ENCODE data around the gene DCTN3. TPM values are rescaled to one million over a fixed set of nuclear protein-coding genes. Genes with fewer than 3 reads are reported as not detected.

DCTN3 gene
- total RNA-seq, 4 donors from 2014 or later = 80.8 to 166 (median 127) TPM

Other genes starting within 250 kb of the DCTN3 start
- gene MYORG, start 243.6 kb downstream of the DCTN3 start, total RNA-seq = 10 to 100 TPM in 1 of 4 donors, 1 to 10 TPM in 3; 4.3 to 13.6 (median 6.1) TPM
- 10 to 100 TPM; 12.6 to 19.7 (median 13.5) TPM for gene FAM219A, start 161.9 kb downstream of the DCTN3 start, total RNA-seq
- gene DNAI1, start 161.7 kb downstream of the DCTN3 start, total RNA-seq = not detected
- gene ENHO, start 97.5 kb downstream of the DCTN3 start, total RNA-seq = 1 to 10 TPM in 2 of 4 donors, under 1 TPM in 1, not detected in 1; 0.91 to 7.6 (median 2.6) TPM
- 10 to 100 TPM in 1 of 4 donors, 1 to 10 TPM in 3; 2.5 to 13.4 (median 3.9) TPM for gene CNTFR, start 30.8 kb downstream of the DCTN3 start, total RNA-seq
- 10 to 100 TPM; 17.0 to 39.0 (median 26.6) TPM for gene RPP25L, start 8.4 kb downstream of the DCTN3 start, total RNA-seq
- under 1 TPM in 2 of 4 donors, not detected in 2; 0.23 to 0.34 TPM for gene ARID3C, start 8.6 kb upstream of the DCTN3 start, total RNA-seq
- 100 to 1,000 TPM in 3 of 4 donors, 10 to 100 TPM in 1; 99.1 to 130 (median 107) TPM for gene SIGMAR1, start 17.3 kb upstream of the DCTN3 start, total RNA-seq
- 10 to 100 TPM; 41.2 to 84.9 (median 55.5) TPM for gene GALT, start 26.2 kb upstream of the DCTN3 start, total RNA-seq
- gene IL11RA, start 31.7 kb upstream of the DCTN3 start, total RNA-seq = 10 to 100 TPM; 27.7 to 37.7 (median 29.9) TPM
- 100 to 1,000 TPM; 199 to 301 (median 241) TPM for gene CCL27, start 42.2 kb upstream of the DCTN3 start, total RNA-seq
- 1 to 10 TPM in 1 of 4 donors, not detected in 3; 3.6 TPM for gene CCL19, start 70.8 kb upstream of the DCTN3 start, total RNA-seq
- 10 to 100 TPM in 2 of 4 donors, 1 to 10 TPM in 2; 2.3 to 13.6 (median 8.3) TPM for gene CCL21, start 89.6 kb upstream of the DCTN3 start, total RNA-seq